ENCODE results near the gene B3GNT8. TPM values are rescaled to one million over a fixed set of nuclear protein-coding genes. Genes with fewer than 3 reads are reported as not detected.
"Not testable (repeated sequence)": the region's sequence is repeated elsewhere in the genome, so short reads cannot be mapped to it uniquely, and the experiment has no call there.

The B3GNT8 gene, protein sequence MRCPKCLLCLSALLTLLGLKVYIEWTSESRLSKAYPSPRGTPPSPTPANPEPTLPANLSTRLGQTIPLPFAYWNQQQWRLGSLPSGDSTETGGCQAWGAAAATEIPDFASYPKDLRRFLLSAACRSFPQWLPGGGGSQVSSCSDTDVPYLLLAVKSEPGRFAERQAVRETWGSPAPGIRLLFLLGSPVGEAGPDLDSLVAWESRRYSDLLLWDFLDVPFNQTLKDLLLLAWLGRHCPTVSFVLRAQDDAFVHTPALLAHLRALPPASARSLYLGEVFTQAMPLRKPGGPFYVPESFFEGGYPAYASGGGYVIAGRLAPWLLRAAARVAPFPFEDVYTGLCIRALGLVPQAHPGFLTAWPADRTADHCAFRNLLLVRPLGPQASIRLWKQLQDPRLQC
- total RNA-seq: 1 to 10 TPM in 4 of 5 donors, under 1 TPM in 1; 0.76 to 5.0 (median 1.3) TPM
- total RNA-seq (2013): 2.6 TPM
- total RNA-seq: 0 to 4.6 (median 0.71) reads per million in 29 experiments

DNA sequence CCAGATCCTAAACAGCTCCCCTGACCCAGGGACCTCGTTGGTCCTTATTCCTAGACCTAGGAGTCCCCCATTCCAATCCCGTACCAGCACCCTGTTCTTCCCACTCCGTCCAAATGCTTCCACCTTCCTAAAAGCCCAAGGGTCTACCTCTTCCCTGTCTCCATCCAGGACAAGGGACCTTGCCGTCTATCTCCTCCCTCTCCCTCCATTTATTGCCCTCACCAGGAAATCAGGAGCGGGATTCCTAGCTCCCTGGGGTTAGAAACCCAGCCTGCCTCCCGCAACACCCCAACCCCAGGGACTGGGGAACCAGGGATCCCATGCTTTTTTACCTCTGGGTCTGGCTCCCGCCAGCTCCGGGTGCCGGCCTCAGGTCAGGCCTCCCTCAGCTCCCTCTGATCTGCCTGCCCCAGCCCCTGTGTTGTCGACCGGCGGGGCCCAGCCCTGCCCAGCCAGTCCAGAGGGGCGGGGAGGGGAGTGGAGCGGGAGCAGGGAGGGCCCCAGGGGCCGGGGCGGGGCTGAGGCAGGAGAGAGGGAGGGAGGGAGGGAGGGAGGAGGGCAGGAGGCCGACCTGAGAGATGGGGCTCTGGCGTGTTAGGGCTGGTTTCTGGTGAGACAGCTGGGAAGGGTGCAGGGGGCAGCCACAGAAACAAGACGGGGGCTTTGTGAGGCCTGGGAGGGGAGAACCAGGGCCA lies at the start of gene B3GNT8:
TSS of gene B3GNT8 (minus strand) at position 423 of the 695 bp plus-strand sequence. CDS start 596 bp downstream, outside the sequence.
- WGBS (ENCODE audit: insufficient coverage): 42% methylated on average over 7 of the region's 19 CpGs

DNA sequence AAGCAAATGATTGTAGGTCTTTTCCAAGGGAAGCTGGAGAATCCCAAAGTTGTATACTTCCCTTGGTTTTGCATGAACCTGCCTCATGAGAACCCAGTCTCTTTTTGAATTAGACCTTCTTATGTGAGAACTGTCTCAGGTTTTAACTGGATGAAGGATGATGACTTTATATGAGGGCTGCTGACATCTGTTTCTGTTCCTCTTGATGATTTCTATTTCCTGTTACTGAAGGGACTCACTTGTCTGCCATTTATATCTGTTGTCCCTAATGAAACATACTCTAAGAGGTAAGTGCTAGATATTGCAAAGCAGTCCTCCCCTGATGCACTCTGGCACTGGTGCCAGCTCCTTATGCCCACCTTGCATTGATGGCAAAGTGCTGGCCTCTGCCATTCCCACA lies 49.4 kb upstream of the B3GNT8 start:
- Mint-ChIP-seq H3K4me3 (no peak overlapping the region), H3K36me3 (no peaks in the 10 kb centered on the region), H3K9me3 (no peaks in the 10 kb centered on the region), H3K27me3 (peaks cover 50 to 54% of the 10 kb centered on the region in 2 donors), H3K27ac (no peak overlapping the region), H3K4me1 (no peaks in the 10 kb centered on the region)
- Histone ChIP-seq H3K27me3 (replicated peaks in 1 of 2; ENCODE audit: control insufficient read depth in 2 of 2, extremely low read depth in 1 of 2, insufficient read depth in 2 of 2, low read length in 1 of 2) (peaks cover 12 to 20% of the 10 kb centered on the region in 2 experiments), H3K9me3 (no peaks in the 10 kb centered on the region), H3K4me3 (ENCODE audit: control insufficient read depth in 1 of 2, extremely low read depth in 1 of 2, low read length in 1 of 2) (no peak overlapping the region), H3K27ac (ENCODE audit: low read length) (no peak overlapping the region), H3K4me1 (ENCODE audit: control insufficient read depth in 1 of 2, extremely low read depth in 1 of 2, insufficient read depth in 2 of 2, low read length in 2 of 2) (no peaks in the 10 kb centered on the region), H3K36me3 (ENCODE audit: control insufficient read depth in 2 of 2, extremely low read depth in 1 of 2, insufficient read depth in 1 of 2, low read length in 1 of 2) (no peaks in the 10 kb centered on the region)
- ATAC-seq (replicated peaks in 1 of 4) (no peak), DNase-seq (no peak)
- ChIA-PET POLR2A (interaction anchor here in 1 of 2 donors (0.6 kb wide), 1 partner anchor 242 kb away, joined by 3 read pairs; no protein-coding TSS in a partner anchor), CTCF (no interaction called here)

More for the DNA sequence above, at the start of gene B3GNT8:
- Mint-ChIP-seq H3K36me3 (peaks cover 16% of the 10 kb centered on the region), H3K27ac (peak within 1 kb of the TSS; percentile 95 to 96), H3K27me3 (no peaks in the 10 kb centered on the region), H3K4me3 (peak within 1 kb of the TSS; percentile 78 to 96 (median 84)), H3K9me3 (no peaks in the 10 kb centered on the region), H3K4me1 (peaks cover 23 to 35% (median 33%) of the 10 kb centered on the region in 3 donors)
- Histone ChIP-seq H3K9me3 (no peaks in the 10 kb centered on the region), H3K27ac (ENCODE audit: low read length) (peak within 1 kb of the TSS; percentile 35), H3K36me3 (ENCODE audit: control insufficient read depth in 2 of 2, extremely low read depth in 1 of 2, insufficient read depth in 1 of 2, low read length in 1 of 2) (peaks cover 22 to 39% of the 10 kb centered on the region in 2 donors), H3K4me1 (ENCODE audit: control insufficient read depth in 1 of 2, extremely low read depth in 1 of 2, insufficient read depth in 2 of 2, low read length in 2 of 2) (peaks cover 6 to 42% of the 10 kb centered on the region in 2 experiments), H3K4me3 (ENCODE audit: control insufficient read depth in 1 of 2, extremely low read depth in 1 of 2, low read length in 1 of 2) (peak within 1 kb of the TSS; percentile 36 to 46), H3K27me3 (replicated peaks in 1 of 2; ENCODE audit: control insufficient read depth in 2 of 2, extremely low read depth in 1 of 2, insufficient read depth in 2 of 2, low read length in 1 of 2) (no peaks in the 10 kb centered on the region)
- ChIA-PET CTCF (interaction anchor here in 1 of 2 donors (0.7 to 2.4 kb wide), 3 partner anchors 13 to 135 kb away, joined by 3 to 7 read pairs (median 7); partner anchors contain the start of gene DMAC2), POLR2A (no interaction called here)
- DNase-seq: peak in 23 of 35 experiments; percentile 12 to 54 (median 29)
- peak; percentile 60 to 68 (median 64) for ATAC-seq (replicated peaks in 1 of 4)

GRCh38 chr19:41463257-41464256 lies 36.4 kb upstream of the B3GNT8 start:
- Mint-ChIP-seq H3K27me3 (peaks cover 52 to 59% of the 10 kb centered on the region in 2 donors), H3K4me3 (peak overlapping the region; percentile 32 to 52 (median 34)), H3K4me1 (peaks cover 0 to 15% (median 8%) of the 10 kb centered on the region in 3 donors), H3K27ac (peak overlapping the region; percentile 4 to 5)
- H3K27ac ChIP-seq (ENCODE audit: low read length); H3K36me3 Mint-ChIP-seq; H3K9me3 Mint-ChIP-seq; POLR2A ChIA-PET; ATAC-seq (replicated peaks in 1 of 4); CTCF ChIA-PET; H3K9me3 ChIP-seq; H3K4me3 ChIP-seq (ENCODE audit: control insufficient read depth in 1 of 2, extremely low read depth in 1 of 2, low read length in 1 of 2); H3K36me3 ChIP-seq (ENCODE audit: control insufficient read depth in 2 of 2, extremely low read depth in 1 of 2, insufficient read depth in 1 of 2, low read length in 1 of 2); H3K4me1 ChIP-seq (ENCODE audit: control insufficient read depth in 1 of 2, extremely low read depth in 1 of 2, insufficient read depth in 2 of 2, low read length in 2 of 2): not testable (repeated sequence)
- DNase-seq: peak in 2 of 35 experiments; percentile 11 to 26
- WGBS (ENCODE audit: insufficient coverage): 69% methylated on average over 5 of the region's 22 CpGs
- peaks cover 0 to 22% of the 10 kb centered on the region in 2 experiments for H3K27me3 ChIP-seq (replicated peaks in 1 of 2; ENCODE audit: control insufficient read depth in 2 of 2, extremely low read depth in 1 of 2, insufficient read depth in 2 of 2, low read length in 1 of 2)

DNA sequence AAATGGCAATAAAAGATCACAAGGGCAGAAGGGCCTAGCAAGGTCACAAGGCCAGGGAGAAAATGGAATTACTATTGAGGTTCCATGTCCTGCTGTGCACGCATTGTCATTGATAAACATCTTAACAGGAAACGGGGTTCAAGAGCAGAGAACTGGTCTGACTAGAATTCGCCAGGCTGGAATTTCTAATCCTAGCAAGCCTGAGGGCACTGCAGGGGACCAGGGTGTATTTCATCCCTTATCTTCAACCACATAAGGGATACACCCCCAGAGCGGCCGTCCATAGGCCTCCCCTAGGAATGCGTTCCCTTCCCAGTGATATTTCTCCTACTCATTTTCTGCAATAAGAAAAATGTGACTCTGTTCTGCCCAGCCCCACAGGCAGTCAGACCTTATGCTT lies 35.3 kb upstream of the B3GNT8 start:
- Mint-ChIP-seq H3K27ac (no peak overlapping the region), H3K9me3 (no peaks in the 10 kb centered on the region), H3K36me3 (no peaks in the 10 kb centered on the region), H3K27me3 (peaks cover 46 to 51% of the 10 kb centered on the region in 2 donors), H3K4me1 (peaks cover 6 to 24% (median 14%) of the 10 kb centered on the region in 3 donors), H3K4me3 (peak overlapping the region in 1 of 3 donors; percentile 52)
- ChIA-PET POLR2A (no interaction called here), CTCF (no interaction called here)
- no peaks in the 10 kb centered on the region for H3K9me3 ChIP-seq
- H3K4me3 ChIP-seq (ENCODE audit: control insufficient read depth in 1 of 2, extremely low read depth in 1 of 2, low read length in 1 of 2): no peak overlapping the region
- 82% methylated on average over 6 of the region's 6 CpGs for WGBS (ENCODE audit: insufficient coverage)
- no peaks in the 10 kb centered on the region for H3K36me3 ChIP-seq (ENCODE audit: control insufficient read depth in 2 of 2, extremely low read depth in 1 of 2, insufficient read depth in 1 of 2, low read length in 1 of 2)
- peaks cover 0 to 21% of the 10 kb centered on the region in 2 experiments for H3K27me3 ChIP-seq (replicated peaks in 1 of 2; ENCODE audit: control insufficient read depth in 2 of 2, extremely low read depth in 1 of 2, insufficient read depth in 2 of 2, low read length in 1 of 2)
- ATAC-seq (replicated peaks in 1 of 4) (no peak), DNase-seq (no peak)
- H3K4me1 ChIP-seq (ENCODE audit: control insufficient read depth in 1 of 2, extremely low read depth in 1 of 2, insufficient read depth in 2 of 2, low read length in 2 of 2): no peaks in the 10 kb centered on the region
- no peak overlapping the region for H3K27ac ChIP-seq (ENCODE audit: low read length)

DNA sequence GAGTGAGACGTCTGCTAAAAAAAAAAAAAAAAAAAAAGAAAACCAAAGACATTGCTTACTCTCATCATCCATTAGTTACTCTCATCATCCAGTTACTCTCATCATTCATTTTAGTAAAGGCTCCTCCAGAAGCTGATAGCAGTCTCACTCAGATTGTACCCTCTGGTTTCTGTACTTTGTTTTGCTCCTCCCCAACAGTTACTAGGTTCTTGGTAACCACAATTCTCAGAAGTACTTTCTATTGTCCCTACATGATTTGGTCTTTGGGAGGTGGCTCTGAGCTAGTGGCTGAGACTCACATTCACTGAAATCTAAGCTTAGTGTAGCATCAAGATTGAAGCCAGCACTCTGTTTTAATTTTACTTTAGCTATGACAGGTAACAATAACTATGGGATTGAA lies 30.1 kb upstream of the B3GNT8 start:
- ChIA-PET POLR2A (interaction anchor here in 1 of 2 donors (1.1 kb wide), 1 partner anchor 74 kb away, joined by 4 read pairs; no protein-coding TSS in a partner anchor), CTCF (interaction anchor here (0.6 to 1.5 kb wide), 5 partner anchors 8 to 108 kb away, joined by 3 to 8 read pairs (median 3); no protein-coding TSS in a partner anchor)
- peaks cover 2% of the 10 kb centered on the region in 2 experiments for H3K4me1 ChIP-seq (ENCODE audit: control insufficient read depth in 1 of 2, extremely low read depth in 1 of 2, insufficient read depth in 2 of 2, low read length in 2 of 2)
- H3K27me3 ChIP-seq (replicated peaks in 1 of 2; ENCODE audit: control insufficient read depth in 2 of 2, extremely low read depth in 1 of 2, insufficient read depth in 2 of 2, low read length in 1 of 2): peaks cover 0 to 2% of the 10 kb centered on the region in 2 experiments
- H3K36me3 Mint-ChIP-seq: no peaks in the 10 kb centered on the region
- H3K9me3 ChIP-seq: no peaks in the 10 kb centered on the region
- no CpG with 5 or more reads among the region's 1 CpG for WGBS (ENCODE audit: insufficient coverage)
- peak; percentile 80 to 99 (median 84) for ATAC-seq (replicated peaks in 1 of 4)
- H3K27ac ChIP-seq (ENCODE audit: low read length): peak overlapping the region; percentile 29
- peak overlapping the region; percentile 72 to 82 for H3K27ac Mint-ChIP-seq
- no peaks in the 10 kb centered on the region for H3K36me3 ChIP-seq (ENCODE audit: control insufficient read depth in 2 of 2, extremely low read depth in 1 of 2, insufficient read depth in 1 of 2, low read length in 1 of 2)
- H3K9me3 Mint-ChIP-seq: no peaks in the 10 kb centered on the region
- peaks cover 15 to 34% (median 28%) of the 10 kb centered on the region in 3 donors for H3K4me1 Mint-ChIP-seq
- H3K4me3 Mint-ChIP-seq: peak overlapping the region in 2 of 3 donors; percentile 17 to 46
- DNase-seq: peak in 1 of 35 experiments; percentile 38
- peaks cover 14 to 17% of the 10 kb centered on the region in 2 donors for H3K27me3 Mint-ChIP-seq
- H3K4me3 ChIP-seq (ENCODE audit: control insufficient read depth in 1 of 2, extremely low read depth in 1 of 2, low read length in 1 of 2): no peak overlapping the region

All from T-cell (primary cell).